ENCODE data around the gene OPCML.

OPCML gene

DNA sequence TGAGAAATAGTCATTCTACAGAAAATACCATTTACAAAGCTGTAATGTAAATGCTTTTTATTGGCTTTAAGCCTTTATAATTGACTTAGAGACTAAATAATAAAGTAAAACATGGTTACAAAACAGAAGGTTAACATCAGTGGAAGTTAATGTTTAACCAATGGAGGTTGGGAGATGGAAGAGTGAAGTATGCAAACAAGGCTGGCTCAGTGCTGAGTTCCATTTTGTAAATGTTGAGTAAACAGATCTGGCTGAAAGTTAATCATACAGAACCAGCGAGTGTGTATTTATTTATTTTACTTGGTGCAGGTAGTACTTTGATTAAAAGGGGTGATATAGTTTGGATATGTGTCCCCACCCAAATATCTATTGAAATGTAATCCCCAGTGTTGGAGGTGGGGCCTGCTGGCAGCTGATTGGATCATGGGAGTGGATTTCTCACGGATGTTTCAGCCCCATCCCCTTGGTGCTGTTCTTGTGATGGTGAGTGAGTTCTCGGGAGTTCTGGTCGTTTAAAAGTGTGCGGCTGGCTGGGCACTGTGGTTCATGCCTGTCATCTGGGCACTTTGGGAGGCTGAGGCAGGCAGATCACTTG, 827.4 kb downstream of the OPCML start:
- Mint-ChIP-seq H3K4me3 (no peak overlapping the region), H3K27ac (no peak overlapping the region), H3K4me1 (no peaks in the 10 kb centered on the region), H3K9me3 (peaks cover 19% of the 10 kb centered on the region), H3K27me3 (ENCODE audit: low read depth, poor library complexity) (peaks cover 14% of the 10 kb centered on the region), H3K36me3 (ENCODE audit: low read depth) (peaks cover 7% of the 10 kb centered on the region)
- TF ChIP-seq, protein P1, sequence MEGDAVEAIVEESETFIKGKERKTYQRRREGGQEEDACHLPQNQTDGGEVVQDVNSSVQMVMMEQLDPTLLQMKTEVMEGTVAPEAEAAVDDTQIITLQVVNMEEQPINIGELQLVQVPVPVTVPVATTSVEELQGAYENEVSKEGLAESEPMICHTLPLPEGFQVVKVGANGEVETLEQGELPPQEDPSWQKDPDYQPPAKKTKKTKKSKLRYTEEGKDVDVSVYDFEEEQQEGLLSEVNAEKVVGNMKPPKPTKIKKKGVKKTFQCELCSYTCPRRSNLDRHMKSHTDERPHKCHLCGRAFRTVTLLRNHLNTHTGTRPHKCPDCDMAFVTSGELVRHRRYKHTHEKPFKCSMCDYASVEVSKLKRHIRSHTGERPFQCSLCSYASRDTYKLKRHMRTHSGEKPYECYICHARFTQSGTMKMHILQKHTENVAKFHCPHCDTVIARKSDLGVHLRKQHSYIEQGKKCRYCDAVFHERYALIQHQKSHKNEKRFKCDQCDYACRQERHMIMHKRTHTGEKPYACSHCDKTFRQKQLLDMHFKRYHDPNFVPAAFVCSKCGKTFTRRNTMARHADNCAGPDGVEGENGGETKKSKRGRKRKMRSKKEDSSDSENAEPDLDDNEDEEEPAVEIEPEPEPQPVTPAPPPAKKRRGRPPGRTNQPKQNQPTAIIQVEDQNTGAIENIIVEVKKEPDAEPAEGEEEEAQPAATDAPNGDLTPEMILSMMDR (IDR thresholded peaks at IDR 0.05), result no peak
- no peak for DNase-seq

DNA sequence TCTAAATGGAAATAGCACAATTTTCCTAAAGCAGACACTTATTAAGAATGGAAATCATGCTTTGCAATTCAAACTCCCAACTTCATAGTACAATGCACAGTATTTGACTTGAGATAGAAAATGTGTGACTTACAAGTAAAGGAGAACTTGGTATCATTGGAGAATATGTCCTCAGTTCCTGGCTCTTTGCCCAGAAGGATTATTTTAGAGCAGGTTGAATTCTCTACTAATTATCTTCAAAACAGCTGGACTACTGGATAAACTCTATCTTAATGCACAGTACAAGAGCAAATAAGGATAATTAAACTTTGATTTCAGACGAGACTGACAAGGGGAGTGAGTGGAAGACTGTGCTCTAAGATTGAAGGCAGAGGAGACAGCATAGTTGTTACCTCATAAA, 839.4 kb downstream of the OPCML start:
- Mint-ChIP-seq H3K27ac (no peak overlapping the region), H3K27me3 (ENCODE audit: low read depth, poor library complexity) (peaks cover 12% of the 10 kb centered on the region), H3K4me1 (peaks cover 13% of the 10 kb centered on the region), H3K9me3 (no peaks in the 10 kb centered on the region), H3K4me3 (no peak overlapping the region), H3K36me3 (ENCODE audit: low read depth) (no peaks in the 10 kb centered on the region)
- TF ChIP-seq, protein P1 (IDR thresholded peaks at IDR 0.05), result no peak
- no peak for DNase-seq

DNA sequence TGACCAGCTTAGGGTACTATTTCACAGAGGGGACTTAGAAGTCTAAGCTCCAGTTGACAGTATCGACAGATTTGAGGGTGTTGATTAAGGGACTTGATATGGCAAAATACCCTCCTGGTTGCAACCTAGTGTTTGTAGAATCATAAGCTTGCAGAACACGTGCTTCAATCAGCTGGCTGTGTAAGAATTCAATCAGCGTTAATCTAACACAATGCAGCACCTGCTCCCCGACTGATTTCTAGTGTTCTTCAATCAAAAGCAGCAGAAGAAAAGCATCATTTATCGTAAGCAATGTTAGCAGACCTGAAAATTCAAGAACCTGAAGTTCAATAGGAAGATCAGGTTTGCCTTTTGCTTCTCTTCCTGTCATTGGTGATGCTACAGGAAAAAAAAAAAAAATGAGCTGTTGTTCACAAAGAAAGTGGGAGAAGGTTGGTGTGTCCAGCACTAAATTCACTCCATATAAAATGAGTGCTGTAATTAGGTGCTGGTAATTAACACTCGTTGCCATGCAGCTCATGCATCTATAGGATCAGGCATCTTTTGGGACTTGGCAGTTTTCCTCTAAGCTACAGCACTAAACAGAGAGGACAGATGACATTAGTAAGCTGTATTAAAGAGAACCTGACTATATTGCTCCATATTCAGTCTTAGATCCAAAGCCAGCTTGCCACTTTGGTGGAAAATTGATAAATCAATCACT, 840.3 kb downstream of the OPCML start:
- DNase-seq, result no peak
- Mint-ChIP-seq H3K27me3 (ENCODE audit: low read depth, poor library complexity) (peaks cover 12% of the 10 kb centered on the region), H3K36me3 (ENCODE audit: low read depth) (no peaks in the 10 kb centered on the region), H3K4me3 (no peak overlapping the region), H3K4me1 (peaks cover 13% of the 10 kb centered on the region), H3K27ac (no peak overlapping the region), H3K9me3 (no peaks in the 10 kb centered on the region)
- TF ChIP-seq, protein P1 (IDR thresholded peaks at IDR 0.05), result no peak

DNA sequence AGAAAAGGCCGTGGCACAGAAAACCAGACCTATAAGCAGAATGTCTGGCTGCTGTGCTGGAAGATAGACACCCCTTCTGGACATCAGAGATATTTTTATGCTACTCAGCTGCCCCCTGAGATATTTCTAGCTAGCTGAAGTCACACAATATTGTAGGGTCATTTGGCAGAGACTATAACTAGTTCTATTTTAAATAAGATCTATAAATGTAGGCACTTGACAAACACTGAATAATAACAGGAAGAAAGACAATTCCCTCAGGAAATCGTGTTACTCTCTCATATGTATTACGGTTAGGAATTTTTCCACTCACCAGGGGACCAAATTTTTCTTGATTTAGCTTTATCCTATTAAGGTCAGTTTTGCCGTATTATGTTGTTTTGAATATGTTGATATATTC, 845.4 kb downstream of the OPCML start:
- DNase-seq, result no peak
- H3K4me1 Mint-ChIP-seq, result peaks cover 5% of the 10 kb centered on the region
- no peak overlapping the region for H3K27ac Mint-ChIP-seq
- no peak overlapping the region for H3K4me3 Mint-ChIP-seq
- TF ChIP-seq, protein P1 (IDR thresholded peaks at IDR 0.05), result no peak
- peaks cover 3% of the 10 kb centered on the region for H3K9me3 Mint-ChIP-seq
- H3K36me3 Mint-ChIP-seq (ENCODE audit: low read depth), result no peaks in the 10 kb centered on the region
- peaks cover 17% of the 10 kb centered on the region for H3K27me3 Mint-ChIP-seq (ENCODE audit: low read depth, poor library complexity)

DNA sequence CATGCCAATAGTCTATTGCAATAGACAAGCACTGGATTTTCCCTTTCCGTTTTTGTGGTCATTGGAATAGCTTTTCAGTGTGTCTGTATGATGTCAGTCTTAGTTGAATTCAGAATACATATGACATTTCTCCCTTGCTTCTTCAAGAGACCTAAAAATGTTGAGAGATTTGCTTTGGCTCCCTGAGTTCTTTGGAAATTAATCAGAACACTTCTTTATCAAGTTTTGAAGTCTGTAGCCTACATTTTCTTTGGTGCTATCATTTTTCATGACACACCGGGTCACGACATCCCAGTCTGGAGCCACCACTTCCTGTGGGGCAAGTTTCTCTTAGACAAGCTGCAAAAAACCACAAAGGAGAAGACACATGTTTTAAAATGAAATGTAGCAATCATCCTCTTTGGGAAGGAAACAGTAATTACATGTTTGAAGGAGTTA, 847.1 kb downstream of the OPCML start:
- Mint-ChIP-seq H3K9me3 (peaks cover 14% of the 10 kb centered on the region), H3K27ac (no peak overlapping the region), H3K27me3 (ENCODE audit: low read depth, poor library complexity) (peaks cover 12% of the 10 kb centered on the region), H3K4me3 (no peak overlapping the region), H3K4me1 (peaks cover 5% of the 10 kb centered on the region), H3K36me3 (ENCODE audit: low read depth) (no peaks in the 10 kb centered on the region)
- no peak for DNase-seq
- TF ChIP-seq, protein P1 (IDR thresholded peaks at IDR 0.05), result no peak

DNA sequence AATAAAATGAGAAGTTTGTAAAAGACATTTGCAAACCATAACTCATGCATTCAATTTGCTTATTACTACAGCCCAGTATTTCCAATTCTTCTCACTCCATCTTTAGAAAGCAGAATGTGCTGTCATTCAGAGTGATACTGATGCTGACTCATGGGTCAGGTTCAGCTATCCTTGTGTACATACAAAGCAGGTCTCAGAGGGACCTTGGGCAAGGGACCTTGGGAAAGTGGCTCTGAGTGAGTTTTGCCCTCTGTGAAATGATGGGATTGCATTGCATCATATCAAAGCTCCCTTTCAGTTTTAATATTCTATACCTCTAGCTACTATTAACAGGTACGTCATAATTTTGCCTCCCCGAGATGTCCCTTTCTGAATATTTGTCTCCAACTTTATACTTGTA, 848.7 kb downstream of the OPCML start:
- H3K4me1 Mint-ChIP-seq, result peaks cover 5% of the 10 kb centered on the region
- DNase-seq, result no peak
- no peak overlapping the region for H3K27ac Mint-ChIP-seq
- H3K27me3 Mint-ChIP-seq (ENCODE audit: low read depth, poor library complexity), result peaks cover 12% of the 10 kb centered on the region
- H3K36me3 Mint-ChIP-seq (ENCODE audit: low read depth), result no peaks in the 10 kb centered on the region
- H3K9me3 Mint-ChIP-seq, result peaks cover 23% of the 10 kb centered on the region
- TF ChIP-seq, protein P1 (IDR thresholded peaks at IDR 0.05), result no peak
- no peak overlapping the region for H3K4me3 Mint-ChIP-seq

All from nephron progenitor cell (in vitro differentiated cells).